Ammon's horn (tissue), 1 donor: ENCODE data around the gene IBSP.

Source experiments
- DNase-seq: peaks from one replicate; pipeline ENCODE4 v3.0.0-alpha.2; 2016; ENCODE audit warnings: low spot score

Gene IBSP

GRCh38 chr4:87799301-87800113, at the start of gene IBSP:
Gene IBSP (plus strand): TSS chr4:87799554. CDS start chr4:87802362, 2,808 bp downstream.
- DNase-seq = no peak

- no peak for DNase-seq
Observed at GRCh38 chr4:87749883-87750282, 49.5 kb upstream of the IBSP start.

DNA sequence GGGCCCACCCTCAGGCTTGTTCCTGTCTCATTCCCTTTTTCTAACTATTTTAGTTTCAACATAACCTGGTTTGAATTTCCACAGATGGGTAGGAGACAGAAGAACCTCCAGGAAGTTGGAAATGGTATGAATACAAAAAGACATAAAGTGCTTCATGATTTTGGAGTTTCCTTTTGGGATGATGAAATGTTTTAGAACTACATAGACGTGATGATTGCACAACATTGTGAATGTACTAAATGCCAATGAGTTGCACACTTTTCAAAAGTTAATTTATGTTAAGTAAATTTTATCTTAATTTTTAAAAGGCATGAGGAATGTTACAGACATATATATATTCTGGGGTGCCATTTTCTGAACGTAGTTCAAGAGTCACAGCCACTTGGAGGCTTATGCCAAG, 41.1 kb upstream of the IBSP start:
- no peak for DNase-seq

DNA sequence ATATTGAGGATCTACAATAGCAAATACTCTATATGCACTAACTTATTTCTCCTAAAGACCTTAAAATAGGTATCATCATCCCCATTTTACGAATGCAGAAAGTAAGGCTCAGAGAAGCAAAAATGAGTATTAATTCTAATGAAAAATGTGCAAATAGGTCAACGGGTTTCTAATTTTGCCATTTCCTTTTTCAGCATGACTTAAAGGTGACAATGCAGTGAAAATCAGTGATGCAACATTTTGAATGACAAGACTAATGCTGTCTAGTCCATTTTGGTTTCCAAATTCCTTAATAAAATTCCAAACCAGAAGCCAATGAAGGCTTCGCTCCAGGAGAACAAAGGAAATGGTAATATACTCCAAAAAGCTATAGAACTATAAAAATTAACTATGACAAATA, 37.0 kb upstream of the IBSP start:
- no peak for DNase-seq

GRCh38 chr4:87781569-87781968, 17.8 kb upstream of the IBSP start:
- DNase-seq = no peak

GRCh38 chr4:87783781-87784180, 15.6 kb upstream of the IBSP start:
- no peak for DNase-seq

- DNase-seq = no peak
Observed at GRCh38 chr4:87785731-87786509, 13.4 kb upstream of the IBSP start.

- no peak for DNase-seq
Observed at GRCh38 chr4:87802858-87803257, 3.5 kb downstream of the IBSP start.

DNA sequence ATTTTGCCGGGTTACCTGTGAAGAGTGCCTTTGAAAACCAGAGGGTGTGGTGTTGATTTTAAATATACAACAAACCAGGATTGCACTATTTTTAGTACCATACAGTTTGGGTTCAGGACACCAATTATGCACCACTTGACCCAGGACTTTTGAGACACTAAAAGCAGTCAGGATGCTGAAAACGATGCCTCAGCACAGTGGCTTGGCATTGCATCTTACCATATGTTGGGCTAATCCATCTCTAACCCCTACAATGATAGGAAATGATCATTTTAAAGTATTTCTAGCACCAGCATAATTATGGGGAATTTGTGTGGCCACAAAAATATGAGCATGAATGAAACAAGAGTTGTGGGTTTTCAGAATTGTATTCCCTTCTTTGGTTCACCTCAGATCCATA, 4.1 kb downstream of the IBSP start:
- no peak for DNase-seq

- DNase-seq = no peak
Observed at GRCh38 chr4:87804871-87805270, 5.5 kb downstream of the IBSP start.

DNA sequence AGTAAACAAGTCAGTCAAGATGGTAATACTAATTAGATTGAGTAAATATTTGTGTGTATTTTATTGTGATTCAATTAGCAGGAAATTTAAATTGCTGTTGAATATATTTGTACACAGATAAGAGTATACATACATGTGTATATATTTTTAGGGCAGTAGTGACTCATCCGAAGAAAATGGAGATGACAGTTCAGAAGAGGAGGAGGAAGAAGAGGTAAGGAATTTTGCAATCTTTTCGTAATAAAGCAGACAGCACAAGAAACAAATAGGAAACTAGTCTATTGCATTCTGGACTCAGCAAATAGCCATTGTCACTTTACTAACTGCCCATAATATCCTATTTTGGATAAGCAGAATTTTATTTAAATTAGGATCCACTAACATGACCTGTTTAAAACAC, 6.6 kb downstream of the IBSP start:
- no peak for DNase-seq

- DNase-seq = no peak
Observed at GRCh38 chr4:87806520-87806919, 7.2 kb downstream of the IBSP start.

DNA sequence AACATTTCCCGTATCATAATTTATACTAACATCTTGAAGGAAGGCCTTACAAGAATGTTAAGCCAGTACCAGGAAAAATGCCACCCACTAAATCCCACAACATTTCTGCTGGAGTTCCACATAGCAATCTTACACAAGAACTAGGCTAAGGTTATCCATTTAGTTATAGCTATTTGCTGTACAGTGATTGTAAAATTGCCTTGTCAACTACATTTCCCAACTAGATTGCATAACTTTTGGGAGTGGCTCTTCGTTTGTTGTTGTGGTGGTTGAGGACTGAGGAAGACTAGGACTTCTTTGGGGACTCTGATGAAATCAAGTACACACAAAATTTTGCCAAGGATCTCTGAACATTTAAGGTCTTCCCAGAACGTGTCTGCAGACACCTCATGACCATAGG, 8.0 kb downstream of the IBSP start:
- no peak for DNase-seq

GRCh38 chr4:87811977-87812376, 12.6 kb downstream of the IBSP start:
- DNase-seq = no peak

GRCh38 chr4:87819281-87819919, 20.0 kb downstream of the IBSP start:
- DNase-seq = no peak

DNA sequence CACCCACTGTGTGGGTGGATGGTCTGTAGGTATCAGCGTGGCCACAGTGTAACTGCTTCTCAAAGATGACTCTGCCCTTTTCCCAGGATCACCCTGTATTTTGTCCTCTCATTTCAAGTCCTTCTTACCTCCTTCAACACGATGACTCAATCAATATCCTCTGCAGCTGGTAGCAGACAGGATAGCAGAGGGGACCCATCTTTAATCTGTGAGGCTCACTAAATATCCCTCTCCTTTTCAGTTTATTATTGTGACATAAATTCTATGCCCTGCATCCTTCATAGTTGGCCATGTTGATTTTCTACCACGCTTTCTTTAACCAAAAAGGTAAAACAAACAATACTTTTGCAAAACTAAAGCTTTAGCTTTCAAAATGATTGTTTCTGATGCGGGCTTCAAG, 23.8 kb downstream of the IBSP start:
- DNase-seq = no peak

- DNase-seq = no peak
Observed at GRCh38 chr4:87823724-87824123, 24.4 kb downstream of the IBSP start.

GRCh38 chr4:87824352-87824751, 25.0 kb downstream of the IBSP start:
- DNase-seq = no peak

- no peak for DNase-seq
Observed at GRCh38 chr4:87832669-87833068, 33.3 kb downstream of the IBSP start, which contains the start of gene MEPE. Gene MEPE (plus strand): TSS chr4:87832969. CDS start chr4:87834715, 1,746 bp downstream.

DNA sequence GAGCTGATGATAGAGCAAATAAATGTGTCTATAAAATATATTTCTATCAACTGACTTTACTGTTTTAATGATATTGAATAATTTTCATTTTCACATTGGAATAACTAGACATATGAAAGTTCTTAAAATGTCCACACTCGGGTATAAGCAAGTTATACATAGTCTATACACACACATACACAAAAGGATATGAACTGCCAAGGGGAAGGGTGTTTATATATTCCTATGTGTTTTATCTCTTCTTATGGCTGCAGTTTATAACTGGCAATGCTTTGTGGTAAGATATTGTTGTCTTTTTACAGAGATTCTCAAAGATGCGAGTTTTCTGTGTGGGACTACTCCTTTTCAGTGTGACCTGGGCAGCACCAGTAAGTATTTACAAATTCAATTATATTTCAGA, 35.0 kb downstream of the IBSP start:
- DNase-seq = no peak

DNA sequence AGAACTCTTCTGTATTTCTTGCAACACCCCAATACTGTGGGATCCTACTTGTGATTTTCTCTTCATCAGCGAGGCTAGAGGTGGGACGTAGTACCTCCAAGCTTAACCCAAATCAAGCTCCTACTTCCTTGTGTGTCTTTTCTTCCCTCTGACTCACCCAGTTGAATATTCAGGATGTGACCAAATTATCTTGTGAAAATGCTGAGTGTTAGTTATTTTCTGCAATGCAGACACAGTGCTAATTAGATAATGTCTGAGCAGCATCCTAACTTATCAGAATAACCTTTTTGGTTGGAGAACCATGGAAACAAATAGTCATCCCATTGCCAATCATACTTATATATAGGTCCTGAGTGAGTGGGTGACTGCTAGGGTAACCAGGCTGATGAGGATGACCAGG, 35.8 kb downstream of the IBSP start:
- DNase-seq = no peak

DNA sequence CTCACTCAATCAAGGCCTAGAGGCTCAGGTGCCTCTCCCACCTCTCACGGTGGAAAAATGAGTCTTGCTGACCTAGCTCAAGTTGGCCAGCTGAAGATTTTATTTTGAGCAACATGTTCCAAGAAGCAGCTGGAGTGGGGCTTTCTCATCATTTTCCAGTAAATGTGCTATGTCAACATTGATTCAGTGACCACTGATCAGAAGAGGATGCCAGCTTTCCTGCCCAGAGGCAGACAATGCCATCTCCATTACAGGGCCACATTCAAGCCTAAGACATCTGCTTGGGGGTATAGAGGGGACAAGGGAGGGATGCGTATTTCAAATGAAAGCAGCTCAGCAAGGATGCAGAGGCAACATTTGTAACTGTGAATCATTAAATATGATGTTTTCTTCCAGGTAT, 36.4 kb downstream of the IBSP start:
- DNase-seq = no peak

- peak; percentile 43 for DNase-seq
Observed at GRCh38 chr4:87838205-87838604, 38.9 kb downstream of the IBSP start.
